ENCODE measurements around the gene OLIG2.

Gene OLIG2

DNA sequence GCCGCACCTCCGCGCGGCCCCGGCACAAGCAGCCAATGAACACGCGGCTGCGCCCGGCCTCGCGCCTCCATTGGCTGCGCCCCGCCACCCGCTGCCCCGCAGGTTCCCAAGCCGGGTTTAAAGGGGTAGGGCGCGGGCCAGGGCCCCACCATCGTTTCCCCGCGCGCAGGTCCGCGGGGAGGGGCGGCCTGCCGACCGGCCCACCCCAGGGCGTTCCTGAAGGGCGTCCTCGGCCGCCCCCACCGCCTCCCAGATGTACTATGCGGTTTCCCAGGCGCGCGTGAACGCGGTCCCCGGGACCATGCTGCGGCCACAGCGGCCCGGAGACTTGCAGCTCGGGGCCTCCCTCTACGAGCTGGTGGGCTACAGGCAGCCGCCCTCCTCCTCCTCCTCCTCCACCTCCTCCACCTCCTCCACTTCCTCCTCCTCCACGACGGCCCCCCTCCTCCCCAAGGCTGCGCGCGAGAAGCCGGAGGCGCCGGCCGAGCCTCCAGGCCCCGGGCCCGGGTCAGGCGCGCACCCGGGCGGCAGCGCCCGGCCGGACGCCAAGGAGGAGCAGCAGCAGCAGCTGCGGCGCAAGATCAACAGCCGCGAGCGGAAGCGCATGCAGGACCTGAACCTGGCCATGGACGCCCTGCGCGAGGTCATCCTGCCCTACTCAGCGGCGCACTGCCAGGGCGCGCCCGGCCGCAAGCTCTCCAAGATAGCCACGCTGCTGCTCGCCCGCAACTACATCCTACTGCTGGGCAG is 44.4 kb downstream of the OLIG2 start, which contains the start of gene OLIG1:
OLIG1 (plus strand) TSS at position 148 of the 750 bp plus-strand sequence; CDS start at position 254, 106 bp downstream.
- no peak for FAIRE-seq
- DNase-seq (ENCODE audit: insufficient read length, low spot score), result peak; percentile 78
- TF ChIP-seq, protein P1, sequence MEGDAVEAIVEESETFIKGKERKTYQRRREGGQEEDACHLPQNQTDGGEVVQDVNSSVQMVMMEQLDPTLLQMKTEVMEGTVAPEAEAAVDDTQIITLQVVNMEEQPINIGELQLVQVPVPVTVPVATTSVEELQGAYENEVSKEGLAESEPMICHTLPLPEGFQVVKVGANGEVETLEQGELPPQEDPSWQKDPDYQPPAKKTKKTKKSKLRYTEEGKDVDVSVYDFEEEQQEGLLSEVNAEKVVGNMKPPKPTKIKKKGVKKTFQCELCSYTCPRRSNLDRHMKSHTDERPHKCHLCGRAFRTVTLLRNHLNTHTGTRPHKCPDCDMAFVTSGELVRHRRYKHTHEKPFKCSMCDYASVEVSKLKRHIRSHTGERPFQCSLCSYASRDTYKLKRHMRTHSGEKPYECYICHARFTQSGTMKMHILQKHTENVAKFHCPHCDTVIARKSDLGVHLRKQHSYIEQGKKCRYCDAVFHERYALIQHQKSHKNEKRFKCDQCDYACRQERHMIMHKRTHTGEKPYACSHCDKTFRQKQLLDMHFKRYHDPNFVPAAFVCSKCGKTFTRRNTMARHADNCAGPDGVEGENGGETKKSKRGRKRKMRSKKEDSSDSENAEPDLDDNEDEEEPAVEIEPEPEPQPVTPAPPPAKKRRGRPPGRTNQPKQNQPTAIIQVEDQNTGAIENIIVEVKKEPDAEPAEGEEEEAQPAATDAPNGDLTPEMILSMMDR (IDR thresholded peaks at IDR 0.05; ENCODE audit: insufficient read depth, missing control alignments), result no peak

DNA sequence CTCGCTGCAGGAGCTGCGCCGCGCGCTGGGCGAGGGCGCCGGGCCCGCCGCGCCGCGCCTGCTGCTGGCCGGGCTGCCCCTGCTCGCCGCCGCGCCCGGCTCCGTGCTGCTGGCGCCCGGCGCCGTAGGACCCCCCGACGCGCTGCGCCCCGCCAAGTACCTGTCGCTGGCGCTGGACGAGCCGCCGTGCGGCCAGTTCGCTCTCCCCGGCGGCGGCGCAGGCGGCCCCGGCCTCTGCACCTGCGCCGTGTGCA is 44.9 kb downstream of the OLIG2 start:
- no peak for DNase-seq (ENCODE audit: insufficient read length, low spot score)
- TF ChIP-seq, protein P1 (IDR thresholded peaks at IDR 0.05; ENCODE audit: insufficient read depth, missing control alignments), result no peak
- FAIRE-seq, result no peak

DNA sequence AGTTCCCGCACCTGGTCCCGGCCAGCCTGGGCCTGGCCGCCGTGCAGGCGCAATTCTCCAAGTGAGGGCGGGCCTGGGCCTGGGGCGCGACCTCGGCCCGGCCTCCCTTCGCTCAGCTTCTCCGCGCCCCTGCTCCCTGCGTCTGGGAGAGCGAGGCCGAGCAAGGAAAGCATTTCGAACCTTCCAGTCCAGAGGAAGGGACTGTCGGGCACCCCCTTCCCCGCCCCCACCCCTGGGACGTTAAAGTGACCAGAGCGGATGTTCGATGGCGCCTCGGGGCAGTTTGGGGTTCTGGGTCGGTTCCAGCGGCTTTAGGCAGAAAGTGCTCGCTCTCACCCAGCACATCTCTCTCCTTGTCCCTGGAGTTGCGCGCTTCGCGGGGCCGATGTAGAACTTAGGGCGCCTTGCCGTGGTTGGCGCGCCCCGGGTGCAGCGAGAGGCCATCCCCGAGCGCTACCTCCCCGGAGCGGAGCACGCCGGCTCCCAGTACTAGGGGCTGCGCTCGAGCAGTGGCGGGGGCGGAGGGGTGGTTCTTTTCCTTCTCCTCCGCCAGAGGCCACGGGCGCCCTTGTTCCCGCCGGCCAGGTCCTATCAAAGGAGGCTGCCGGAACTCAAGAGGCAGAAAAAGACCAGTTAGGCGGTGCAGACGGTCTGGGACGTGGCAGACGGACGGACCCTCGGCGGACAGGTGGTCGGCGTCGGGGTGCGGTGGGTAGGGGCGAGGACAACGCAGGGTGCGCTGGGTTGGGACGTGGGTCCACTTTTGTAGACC is 45.4 kb downstream of the OLIG2 start:
- DNase-seq (ENCODE audit: insufficient read length, low spot score), result no peak
- TF ChIP-seq, protein P1 (IDR thresholded peaks at IDR 0.05; ENCODE audit: insufficient read depth, missing control alignments), result no peak
- FAIRE-seq, result no peak

DNA sequence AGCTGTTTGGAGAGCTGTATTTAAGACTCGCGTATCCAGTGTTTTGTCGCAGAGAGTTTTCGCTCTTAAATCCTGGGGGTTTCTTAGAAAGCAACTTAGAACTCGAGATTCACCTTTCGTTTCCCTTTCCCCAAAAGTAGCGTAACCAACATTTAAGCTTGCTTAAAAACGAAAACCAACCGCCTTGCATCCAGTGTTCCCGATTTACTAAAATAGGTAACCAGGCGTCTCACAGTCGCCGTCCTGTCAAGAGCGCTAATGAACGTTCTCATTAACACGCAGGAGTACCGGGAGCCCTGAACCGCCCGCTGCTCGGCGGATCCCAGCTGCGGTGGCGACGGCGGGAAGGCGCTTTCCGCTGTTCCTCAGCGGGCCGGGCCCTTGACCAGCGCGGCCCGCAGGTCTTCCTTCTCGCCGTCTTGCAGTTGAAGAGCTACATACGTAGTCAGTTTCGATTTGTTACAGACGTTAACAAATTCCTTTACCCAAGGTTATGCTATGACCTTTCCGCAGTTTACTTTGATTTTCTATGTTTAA is 46.1 kb downstream of the OLIG2 start:
- FAIRE-seq (no peak), DNase-seq (ENCODE audit: insufficient read length, low spot score) (no peak)
- TF ChIP-seq, protein P1 (IDR thresholded peaks at IDR 0.05; ENCODE audit: insufficient read depth, missing control alignments), result no peak

DNA sequence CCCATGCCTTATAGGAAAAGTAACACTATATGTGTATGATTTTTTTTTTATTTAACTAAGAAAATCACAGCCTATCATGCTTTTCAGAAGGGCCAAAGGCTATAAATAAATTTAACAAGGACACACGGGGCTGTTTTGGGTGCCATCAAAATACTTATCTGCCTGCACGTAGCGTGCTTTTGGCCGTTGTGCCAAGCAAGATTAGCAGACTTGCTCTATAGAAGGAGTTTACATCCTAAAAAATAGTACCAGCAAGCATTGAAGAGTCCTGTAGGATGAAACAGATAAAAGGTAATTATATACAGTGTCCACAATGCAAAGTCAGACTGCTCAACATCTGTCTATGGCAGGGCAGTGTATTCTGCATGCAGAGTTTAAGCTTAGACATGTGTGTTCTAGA is 47.9 kb downstream of the OLIG2 start:
- FAIRE-seq (no peak), DNase-seq (ENCODE audit: insufficient read length, low spot score) (no peak)
- TF ChIP-seq, protein P1 (IDR thresholded peaks at IDR 0.05; ENCODE audit: insufficient read depth, missing control alignments), result no peak

DNA sequence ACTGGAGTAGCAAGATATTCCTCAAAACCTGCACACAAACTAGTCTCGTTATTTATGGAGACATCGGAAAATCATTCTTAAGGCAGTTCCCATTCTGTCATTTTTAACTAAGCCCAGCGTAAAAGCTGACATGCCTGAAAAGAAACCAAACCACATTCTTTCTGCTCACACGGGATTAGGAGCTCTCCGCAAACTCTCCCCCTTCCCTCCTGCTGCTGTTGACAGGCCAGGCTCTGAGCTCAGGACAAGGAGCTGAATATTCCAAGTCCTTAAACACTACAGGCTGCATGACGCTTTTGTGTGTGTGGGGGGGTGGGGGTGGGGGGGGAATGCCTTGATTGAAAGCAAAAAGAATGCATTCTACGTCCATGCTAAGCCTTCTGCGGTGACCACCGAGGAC is 49.4 kb downstream of the OLIG2 start:
- TF ChIP-seq, protein P1 (IDR thresholded peaks at IDR 0.05; ENCODE audit: insufficient read depth, missing control alignments), result no peak
- FAIRE-seq, result no peak
- no peak for DNase-seq (ENCODE audit: insufficient read length, low spot score)
